ENCODE results near the gene C19orf53.

C19orf53 gene

GRCh38 chr19:13823901-13824300, 49.6 kb downstream of the C19orf53 start:
- Histone ChIP-seq H3K27ac (ENCODE audit: insufficient read depth, low read length, poor library complexity, severe bottlenecking) (no peak overlapping the region), H3K4me1 (ENCODE audit: control insufficient read depth, insufficient read depth, low read length, poor library complexity, severe bottlenecking) (no peaks in the 10 kb centered on the region), H3K9me3 (ENCODE audit: control insufficient read depth, low read length) (no peaks in the 10 kb centered on the region), H3K4me3 (ENCODE audit: insufficient read depth, low read depth, low read length, poor library complexity, severe bottlenecking) (no peak overlapping the region), H3K36me3 (ENCODE audit: control insufficient read depth, insufficient read depth, low read length) (no peaks in the 10 kb centered on the region), H3K27me3 (replicated peaks; ENCODE audit: control insufficient read depth, insufficient read depth, low read length, poor library complexity, severe bottlenecking) (no peaks in the 10 kb centered on the region)
- no peak for DNase-seq

- no peaks in the 10 kb centered on the region for H3K36me3 ChIP-seq (ENCODE audit: control insufficient read depth, insufficient read depth, low read length)
- H3K27ac ChIP-seq (ENCODE audit: insufficient read depth, low read length, poor library complexity, severe bottlenecking): no peak overlapping the region
- no peaks in the 10 kb centered on the region for H3K9me3 ChIP-seq (ENCODE audit: control insufficient read depth, low read length)
- no peak overlapping the region for H3K4me3 ChIP-seq (ENCODE audit: insufficient read depth, low read depth, low read length, poor library complexity, severe bottlenecking)
- no peaks in the 10 kb centered on the region for H3K4me1 ChIP-seq (ENCODE audit: control insufficient read depth, insufficient read depth, low read length, poor library complexity, severe bottlenecking)
- no peaks in the 10 kb centered on the region for H3K27me3 ChIP-seq (replicated peaks; ENCODE audit: control insufficient read depth, insufficient read depth, low read length, poor library complexity, severe bottlenecking)
- no peak for DNase-seq
These were observed 50.4 kb downstream of the C19orf53 start for GRCh38 chr19:13824703-13825102.

GRCh38 chr19:13825489-13826441, 51.5 kb downstream of the C19orf53 start:
- H3K27ac ChIP-seq (ENCODE audit: insufficient read depth, low read length, poor library complexity, severe bottlenecking): no peak overlapping the region
- no peaks in the 10 kb centered on the region for H3K4me1 ChIP-seq (ENCODE audit: control insufficient read depth, insufficient read depth, low read length, poor library complexity, severe bottlenecking)
- no peaks in the 10 kb centered on the region for H3K27me3 ChIP-seq (replicated peaks; ENCODE audit: control insufficient read depth, insufficient read depth, low read length, poor library complexity, severe bottlenecking)
- H3K4me3 ChIP-seq (ENCODE audit: insufficient read depth, low read depth, low read length, poor library complexity, severe bottlenecking): no peak overlapping the region
- H3K9me3 ChIP-seq (ENCODE audit: control insufficient read depth, low read length): no peaks in the 10 kb centered on the region
- H3K36me3 ChIP-seq (ENCODE audit: control insufficient read depth, insufficient read depth, low read length): peaks cover 4% of the 10 kb centered on the region
- no peak for DNase-seq

- Histone ChIP-seq H3K36me3 (ENCODE audit: control insufficient read depth, insufficient read depth, low read length) (peaks cover 9% of the 10 kb centered on the region), H3K4me3 (ENCODE audit: insufficient read depth, low read depth, low read length, poor library complexity, severe bottlenecking) (no peak overlapping the region), H3K27me3 (replicated peaks; ENCODE audit: control insufficient read depth, insufficient read depth, low read length, poor library complexity, severe bottlenecking) (no peaks in the 10 kb centered on the region), H3K4me1 (ENCODE audit: control insufficient read depth, insufficient read depth, low read length, poor library complexity, severe bottlenecking) (no peaks in the 10 kb centered on the region), H3K9me3 (ENCODE audit: control insufficient read depth, low read length) (no peaks in the 10 kb centered on the region), H3K27ac (ENCODE audit: insufficient read depth, low read length, poor library complexity, severe bottlenecking) (no peak overlapping the region)
- DNase-seq: no peak
These were observed 52.5 kb downstream of the C19orf53 start for GRCh38 chr19:13826652-13827235.

- no peaks in the 10 kb centered on the region for H3K27me3 ChIP-seq (replicated peaks; ENCODE audit: control insufficient read depth, insufficient read depth, low read length, poor library complexity, severe bottlenecking)
- H3K4me3 ChIP-seq (ENCODE audit: insufficient read depth, low read depth, low read length, poor library complexity, severe bottlenecking): no peak overlapping the region
- H3K27ac ChIP-seq (ENCODE audit: insufficient read depth, low read length, poor library complexity, severe bottlenecking): no peak overlapping the region
- DNase-seq: no peak
- H3K4me1 ChIP-seq (ENCODE audit: control insufficient read depth, insufficient read depth, low read length, poor library complexity, severe bottlenecking): no peaks in the 10 kb centered on the region
- H3K9me3 ChIP-seq (ENCODE audit: control insufficient read depth, low read length): no peaks in the 10 kb centered on the region
- H3K36me3 ChIP-seq (ENCODE audit: control insufficient read depth, insufficient read depth, low read length): peaks cover 9% of the 10 kb centered on the region
These were observed 53.4 kb downstream of the C19orf53 start for GRCh38 chr19:13827656-13828055.
